Prostate gland (tissue), 2 donors: Measurements from ENCODE around the gene ABHD15.

Source experiments
- POLR2A ChIP-seq: fragments of 450-650 bp; IDR thresholded peaks from one replicate; pipeline ENCODE4 v1.6.1; 2016; ENCODE audit warnings: antibody characterized with exemption, mild to moderate bottlenecking
- TF ChIP-seq, protein P1 (sequence below), 4 experiments: fragments of 200-600 bp in 2 of 4; fragments of 450-650 bp in 2 of 4; sonication (generic) in 2 of 4; IDR thresholded peaks; 1 replicate in 3 of 4; 2 replicates in 1 of 4; pipeline ENCODE4 v1.5.1; 2016 to 2019; ENCODE audit warnings: antibody characterized with exemption in 4 of 4, mild to moderate bottlenecking in 2 of 4, moderate library complexity in 2 of 4

DNA sequence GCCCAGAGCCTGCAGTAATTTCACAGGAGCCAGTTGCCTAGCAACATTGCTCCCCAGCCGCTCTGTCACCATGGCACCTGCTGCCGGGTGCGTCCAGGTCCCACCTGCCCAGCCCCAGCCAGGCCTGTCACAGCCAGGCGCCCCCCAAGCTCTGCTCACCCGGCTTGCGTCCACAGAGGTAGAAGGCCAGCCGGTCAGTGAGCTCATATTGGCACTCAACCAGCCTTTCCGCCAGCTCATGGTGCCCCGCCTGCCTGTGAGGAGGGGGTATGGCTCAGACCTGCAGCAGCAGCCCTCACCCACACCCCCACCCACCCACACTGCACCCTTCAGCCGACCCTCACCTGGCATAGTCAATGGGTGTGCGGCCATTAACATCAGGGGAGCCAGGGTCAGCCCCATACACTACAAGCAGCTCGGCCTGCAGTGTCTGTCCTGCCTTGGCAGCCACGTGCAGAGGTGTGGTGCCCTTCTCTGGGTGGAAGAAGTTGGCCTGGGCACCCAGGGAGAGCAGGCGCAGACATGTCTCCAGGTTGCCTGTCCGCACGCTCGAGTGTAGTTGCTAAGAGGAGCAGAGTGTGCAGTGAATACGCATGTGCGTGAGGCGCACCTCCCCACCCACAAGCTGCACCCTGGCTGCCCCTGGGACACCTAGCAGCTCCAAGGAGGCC, 14.9 kb upstream of the ABHD15 start:
- no peak for TF ChIP-seq POLR2A
- TF ChIP-seq, protein P1, sequence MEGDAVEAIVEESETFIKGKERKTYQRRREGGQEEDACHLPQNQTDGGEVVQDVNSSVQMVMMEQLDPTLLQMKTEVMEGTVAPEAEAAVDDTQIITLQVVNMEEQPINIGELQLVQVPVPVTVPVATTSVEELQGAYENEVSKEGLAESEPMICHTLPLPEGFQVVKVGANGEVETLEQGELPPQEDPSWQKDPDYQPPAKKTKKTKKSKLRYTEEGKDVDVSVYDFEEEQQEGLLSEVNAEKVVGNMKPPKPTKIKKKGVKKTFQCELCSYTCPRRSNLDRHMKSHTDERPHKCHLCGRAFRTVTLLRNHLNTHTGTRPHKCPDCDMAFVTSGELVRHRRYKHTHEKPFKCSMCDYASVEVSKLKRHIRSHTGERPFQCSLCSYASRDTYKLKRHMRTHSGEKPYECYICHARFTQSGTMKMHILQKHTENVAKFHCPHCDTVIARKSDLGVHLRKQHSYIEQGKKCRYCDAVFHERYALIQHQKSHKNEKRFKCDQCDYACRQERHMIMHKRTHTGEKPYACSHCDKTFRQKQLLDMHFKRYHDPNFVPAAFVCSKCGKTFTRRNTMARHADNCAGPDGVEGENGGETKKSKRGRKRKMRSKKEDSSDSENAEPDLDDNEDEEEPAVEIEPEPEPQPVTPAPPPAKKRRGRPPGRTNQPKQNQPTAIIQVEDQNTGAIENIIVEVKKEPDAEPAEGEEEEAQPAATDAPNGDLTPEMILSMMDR (IDR thresholded peaks at IDR 0.05) = peak in 1 of 4 experiments; percentile 17
